K562 (cell line): ENCODE results near the gene FANCC.

Source experiments
- ARID4B ChIP-seq: sonication (generic); formaldehyde crosslinking; IDR thresholded peaks from 2 replicates; pipeline ENCODE4 v1.8.0; 2022; ENCODE audit warnings: mild to moderate bottlenecking, missing genetic modification reagents
- NFE2 ChIP-seq: IDR thresholded peaks from 2 replicates; pipeline ENCODE4 v1.6.1; 2014; ENCODE audit warnings: antibody characterized with exemption, low read depth

- TF ChIP-seq NFE2 = no peak
- TF ChIP-seq ARID4B (CRISPR knock-in tag) = no peak
These were observed 39.8 kb upstream of the FANCC start for GRCh38 chr9:95357316-95357715.
